NCI-H526 treated with DMSO at 0.1 percent for 48 hours (cell line): ENCODE data around the gene AQP4.

Experiments
- DNase-seq: peaks from one replicate; lab custom pipeline; 2025; lab: John Stamatoyannopoulos, UW

The AQP4 gene

DNA sequence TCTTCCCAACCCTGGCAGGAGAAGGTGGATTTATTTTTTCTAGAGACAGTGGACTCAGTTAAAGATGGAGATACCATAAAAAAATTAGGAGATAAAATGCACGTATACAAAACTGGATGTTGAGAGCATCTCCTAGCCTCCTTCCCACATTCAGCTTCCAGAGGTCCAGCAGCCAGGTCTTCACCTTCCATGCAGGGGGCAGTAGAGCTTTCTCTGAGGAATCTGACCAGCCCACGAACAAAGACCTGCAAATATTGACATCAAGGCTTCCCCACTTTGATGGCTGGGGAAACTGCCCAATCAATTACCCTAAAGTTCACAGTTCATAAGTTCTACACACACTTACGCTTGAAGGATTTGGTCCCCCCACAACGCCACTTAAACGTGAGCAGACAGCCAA is 24.5 kb downstream of the AQP4 start:
- DNase-seq, result no peak

DNA sequence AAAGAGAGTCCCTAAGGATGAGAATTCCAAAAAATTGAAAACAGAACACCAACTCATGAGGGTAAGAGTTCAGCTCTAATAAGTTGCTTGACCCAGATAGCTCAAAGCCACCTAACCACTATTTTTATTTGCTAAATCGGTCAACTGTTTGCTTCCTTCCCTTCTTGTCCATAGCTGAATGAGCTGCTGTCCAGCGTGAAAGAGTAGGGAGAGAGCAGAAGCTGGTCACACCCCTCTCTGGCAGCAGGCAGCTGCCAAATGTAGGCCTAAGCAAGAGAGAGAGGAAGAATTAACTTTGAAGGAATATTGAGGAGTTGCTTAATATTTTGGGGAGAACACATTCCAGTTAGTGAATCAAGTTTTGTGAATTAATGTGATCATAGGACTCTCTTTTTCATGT is 25.9 kb downstream of the AQP4 start:
- DNase-seq, result no peak

DNA sequence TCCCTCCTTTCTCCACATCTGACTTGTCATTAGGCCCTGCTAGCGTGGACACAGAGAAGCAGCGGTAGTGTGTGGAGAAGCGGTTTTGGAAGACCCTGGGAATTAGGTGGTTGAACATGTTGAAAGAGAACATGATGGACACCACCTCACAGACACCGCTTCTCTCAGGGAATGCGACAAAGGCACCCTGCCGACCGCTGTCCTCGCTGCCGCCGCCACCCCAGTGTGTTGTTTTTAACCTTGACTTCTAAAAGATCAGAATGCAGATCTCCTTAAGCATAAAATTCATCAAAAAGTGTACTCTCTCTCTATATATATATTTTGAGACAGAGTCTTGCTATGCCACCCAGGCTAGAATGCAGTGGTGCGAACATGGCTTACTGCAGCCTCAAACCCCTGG is 33.2 kb downstream of the AQP4 start:
- no peak for DNase-seq

DNA sequence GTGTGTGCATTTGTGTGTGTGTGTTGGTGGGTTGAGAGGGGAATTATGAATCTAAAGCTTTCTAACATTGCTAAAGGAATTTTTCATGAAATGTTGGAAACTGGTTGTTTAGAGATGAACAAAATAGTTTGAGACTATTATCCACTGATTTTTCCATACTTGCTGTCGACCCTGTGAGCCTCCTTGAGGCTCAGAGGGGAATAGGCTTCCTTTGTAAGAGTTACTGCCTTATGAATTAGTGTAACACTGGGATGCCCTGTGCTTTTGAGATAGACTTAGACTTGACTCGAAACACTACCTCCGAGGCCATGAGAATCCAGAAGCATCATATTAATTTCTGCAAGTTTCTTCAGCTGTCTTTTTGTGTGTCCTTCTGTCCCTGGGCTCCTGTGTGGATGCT is 37.9 kb downstream of the AQP4 start:
- DNase-seq, result no peak

DNA sequence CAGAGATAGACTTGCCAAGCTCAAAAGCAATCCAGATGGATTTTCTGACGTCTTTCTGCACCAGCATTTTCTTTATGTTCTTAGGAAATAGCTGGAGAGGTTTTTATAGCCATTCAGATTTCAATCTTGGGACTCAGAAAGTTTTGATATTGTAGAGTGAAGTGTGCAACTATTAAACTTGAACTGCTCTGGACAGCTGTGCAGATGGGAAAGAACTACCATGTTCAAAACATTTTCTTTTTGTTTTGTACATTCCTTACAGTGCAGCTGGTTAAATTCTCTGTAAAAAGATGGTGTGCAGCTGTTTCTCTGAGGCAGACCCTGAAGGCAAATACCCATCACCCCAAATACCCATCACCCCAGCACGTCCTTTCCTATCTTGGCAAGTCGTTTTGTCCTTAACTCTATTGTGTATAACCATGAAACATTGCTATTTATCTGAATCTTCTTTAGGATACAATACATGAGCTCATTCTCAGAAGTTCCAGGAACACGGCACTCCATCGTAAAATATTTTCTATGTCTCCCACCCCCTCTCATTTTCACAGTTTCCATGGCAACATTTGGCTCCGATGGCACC is 38.8 kb downstream of the AQP4 start:
- no peak for DNase-seq

DNA sequence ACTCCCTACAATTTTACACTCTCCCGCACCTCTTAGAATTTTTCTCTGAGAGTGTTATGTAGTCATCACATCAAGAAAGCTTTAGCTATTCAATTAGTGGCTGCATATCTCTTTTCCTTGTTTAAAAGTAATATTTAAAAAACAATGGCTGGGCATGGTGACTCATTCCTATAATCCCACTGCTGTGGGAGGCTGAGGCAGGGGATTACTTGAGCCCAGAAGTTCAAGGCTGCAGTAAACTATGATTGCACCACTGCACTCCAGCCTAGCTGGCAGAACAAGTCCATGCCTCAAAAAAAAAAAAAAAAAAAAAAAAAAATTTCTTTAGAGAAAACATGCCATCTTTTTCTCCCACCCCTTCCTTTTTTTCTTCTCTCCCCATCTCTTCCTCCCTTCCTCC is 44.3 kb downstream of the AQP4 start:
- no peak for DNase-seq

DNA sequence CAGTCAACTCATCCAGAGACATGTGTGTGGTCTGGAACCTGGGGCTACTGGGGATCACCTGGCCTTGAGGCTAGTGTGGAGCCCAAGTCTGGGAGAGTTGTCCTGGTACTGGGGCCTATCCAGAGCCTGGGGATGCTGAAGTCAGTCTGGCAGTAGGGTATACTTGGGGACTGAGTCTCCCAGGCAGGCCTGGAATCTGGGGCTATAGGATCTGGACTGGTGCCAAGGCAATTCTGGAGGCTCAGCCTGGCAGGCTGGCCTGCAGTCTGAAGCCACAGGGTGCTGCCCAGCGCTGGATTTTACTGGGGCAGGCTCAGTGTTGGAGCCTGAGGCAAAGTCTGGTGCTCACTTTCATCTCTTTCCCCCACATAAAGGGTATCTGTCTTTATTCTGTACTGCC is 46.5 kb downstream of the AQP4 start:
- no peak for DNase-seq

DNA sequence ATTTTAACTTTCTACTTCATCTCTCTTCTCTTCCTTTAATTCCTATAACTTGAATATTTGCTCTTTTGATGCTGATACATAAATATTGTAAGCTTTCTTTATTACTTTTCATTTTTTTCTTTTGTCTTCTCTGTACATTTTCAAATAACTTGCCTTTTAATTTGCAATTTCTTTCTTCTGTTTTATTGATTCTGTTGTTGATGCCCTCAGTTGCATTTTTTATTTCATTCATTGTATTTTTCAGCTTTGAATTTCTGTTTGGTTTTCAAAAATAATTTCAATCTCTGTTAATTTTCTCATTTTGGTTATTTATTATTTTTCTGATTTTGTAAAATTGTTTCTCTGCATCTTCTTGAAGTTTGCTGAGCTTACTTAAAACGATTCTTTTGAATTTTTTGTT is 47.0 kb downstream of the AQP4 start:
- DNase-seq, result no peak

DNA sequence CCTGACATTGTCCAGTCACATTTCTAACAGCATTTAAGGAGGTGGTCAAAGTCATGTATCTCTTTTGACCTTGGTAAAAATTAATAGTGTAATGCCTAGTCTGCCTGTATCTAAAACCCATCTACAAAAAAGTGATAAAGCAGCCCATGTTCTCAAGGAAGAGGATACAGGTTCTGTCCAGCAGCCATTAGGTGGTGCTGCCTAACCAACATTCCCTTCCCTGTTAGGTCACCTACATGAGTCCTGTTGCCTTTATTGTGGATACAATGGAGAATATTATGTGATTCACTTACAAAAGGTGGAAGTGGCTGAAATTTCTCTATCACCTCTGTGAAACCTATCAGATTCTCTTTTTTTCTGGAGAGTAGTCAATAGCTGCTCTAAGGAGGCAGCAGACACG is 52.5 kb downstream of the AQP4 start:
- DNase-seq, result peak; percentile 46

DNA sequence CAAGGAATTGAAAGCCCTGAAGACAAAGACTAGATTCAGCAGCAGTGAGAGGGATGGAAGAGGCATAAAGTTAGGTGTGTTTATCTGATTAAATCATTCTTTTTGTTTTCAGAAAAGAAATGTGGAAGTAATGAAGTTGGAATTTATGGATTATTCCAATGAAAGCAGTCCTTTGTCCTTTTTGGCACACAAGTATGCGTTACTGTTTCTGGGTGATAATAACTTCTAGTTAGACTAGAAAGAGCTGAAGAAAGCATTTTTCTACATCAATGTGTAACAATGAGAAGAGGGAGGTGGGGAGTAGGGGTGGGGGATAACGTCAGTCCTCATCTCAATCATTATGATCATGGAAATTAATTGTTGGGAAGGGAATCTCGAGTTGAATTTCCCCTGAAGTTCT is 53.0 kb downstream of the AQP4 start:
- DNase-seq, result no peak

DNA sequence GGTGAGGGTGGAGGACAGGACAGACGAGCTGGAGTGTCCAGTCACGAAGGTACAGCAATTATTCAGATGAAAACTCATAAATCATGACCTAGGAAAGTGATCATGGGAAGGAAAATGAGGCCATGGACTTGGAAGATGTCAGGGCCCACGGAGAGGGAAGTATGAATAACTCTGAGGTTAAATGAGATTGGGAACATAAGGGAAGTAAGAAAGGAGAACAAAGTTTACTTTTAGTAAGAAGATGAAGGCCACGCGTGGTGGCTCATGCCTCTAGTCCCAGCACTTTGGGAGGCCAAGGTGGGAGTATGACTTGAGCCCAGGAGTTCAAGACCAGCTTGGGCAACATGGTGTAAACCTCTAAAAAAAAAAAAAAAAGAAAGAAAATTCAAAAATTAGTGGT is 56.2 kb downstream of the AQP4 start:
- DNase-seq, result no peak

DNA sequence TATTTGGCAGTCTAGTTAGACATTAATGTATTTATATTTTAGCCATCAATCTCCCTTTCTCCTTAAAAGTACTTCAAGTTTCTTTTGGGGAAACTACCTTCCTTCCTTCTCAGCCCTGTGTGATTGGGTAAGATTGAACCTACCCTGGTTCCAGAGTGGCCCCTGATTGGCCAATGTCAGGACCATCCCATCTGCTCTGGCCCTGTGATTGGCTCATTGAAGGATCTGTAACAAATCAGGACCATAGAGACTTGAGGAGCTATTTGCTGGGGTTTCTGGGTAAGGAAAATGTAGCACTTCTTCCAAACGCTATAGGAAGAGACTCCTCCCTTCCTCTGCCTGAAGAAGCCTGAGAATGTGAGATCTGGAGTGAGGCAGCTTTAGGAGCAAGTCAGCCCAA is 59.3 kb downstream of the AQP4 start:
- no peak for DNase-seq

DNA sequence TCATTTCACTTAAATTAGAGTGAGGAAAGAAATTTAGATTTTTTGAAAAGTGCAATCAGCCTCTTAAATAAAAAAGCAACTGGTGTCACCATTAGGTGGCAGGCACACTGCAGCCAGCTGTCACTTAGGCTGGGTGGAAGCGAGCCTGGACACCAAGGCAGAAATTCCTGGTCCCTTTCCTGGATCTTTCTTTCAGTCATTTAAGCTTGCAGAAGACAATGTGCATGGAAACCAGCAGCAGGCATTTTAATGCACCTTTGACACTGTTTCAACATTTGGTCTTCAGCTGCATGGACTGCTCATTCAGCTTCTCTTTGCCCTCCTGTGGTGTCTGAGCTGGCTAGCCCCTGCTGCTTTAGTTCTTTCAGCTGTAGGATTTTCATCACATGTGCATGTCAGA is 61.0 kb downstream of the AQP4 start:
- DNase-seq, result no peak

DNA sequence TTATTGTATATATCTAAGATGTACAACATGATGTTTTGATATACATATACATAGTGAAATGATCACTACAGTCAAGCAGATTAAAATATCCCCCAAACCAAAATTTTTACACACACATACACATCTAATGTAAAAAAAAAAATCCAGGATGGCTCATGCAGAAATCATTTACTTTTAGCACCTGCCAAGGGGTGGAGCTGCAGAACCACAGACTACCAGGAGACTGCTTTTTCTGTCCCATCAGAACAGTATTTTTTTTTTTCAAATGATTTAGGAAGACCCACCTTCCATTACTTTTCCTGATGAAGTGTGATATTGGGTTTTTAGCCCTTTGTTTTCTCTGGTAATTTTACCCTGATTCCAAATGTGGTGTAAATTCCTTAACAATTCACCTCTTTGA is 61.9 kb downstream of the AQP4 start:
- no peak for DNase-seq

DNA sequence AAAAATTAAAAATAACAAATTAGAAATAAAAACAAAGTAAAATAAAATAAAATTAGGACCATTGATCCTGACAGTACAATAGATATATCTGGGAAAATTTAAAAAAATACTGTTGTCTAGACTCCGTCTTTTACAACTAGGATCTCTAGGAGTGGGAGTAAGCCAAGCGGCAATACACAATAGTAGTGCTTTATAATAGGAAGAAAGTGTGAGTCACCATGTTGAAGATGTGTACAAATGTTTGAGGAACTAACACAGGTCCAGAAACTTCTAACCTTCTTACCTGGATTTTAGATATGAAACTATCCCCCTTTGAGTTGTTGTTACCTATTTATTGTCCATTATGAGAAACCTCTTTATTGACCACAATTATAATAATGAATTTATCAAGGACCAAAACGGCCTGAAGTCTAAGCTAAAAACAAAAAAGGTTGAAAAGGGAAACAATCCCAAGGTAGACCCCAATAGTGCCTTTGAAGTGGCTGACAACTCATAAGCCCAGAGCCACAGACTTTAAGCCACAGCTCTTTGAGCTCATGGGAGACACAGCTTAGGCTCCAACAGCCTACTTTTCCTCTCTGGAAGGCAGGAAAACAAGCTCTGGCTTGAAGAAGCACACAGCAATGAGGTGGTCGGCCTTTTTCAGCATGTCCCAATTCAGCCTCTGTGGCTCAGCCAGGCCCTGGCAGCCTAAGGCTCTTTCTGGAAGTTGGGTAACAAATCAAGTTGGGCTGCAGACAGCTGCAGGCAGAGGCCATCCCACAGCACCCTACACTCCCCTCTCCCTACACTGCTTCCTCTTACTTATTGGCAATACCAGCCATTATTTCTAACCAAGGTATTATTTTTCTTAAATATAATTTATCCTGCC is 62.9 kb downstream of the AQP4 start:
- DNase-seq, result no peak
